Hepatocyte (in vitro differentiated cells): ENCODE data around the gene KBTBD13.

Experiments used
- CTCF ChIP-seq: fragments of 200-600 bp; sonication (generic); IDR thresholded peaks from 2 replicates; pipeline ENCODE4 v1.5.1; 2016; ENCODE audit warnings: antibody characterized with exemption, mild to moderate bottlenecking; ENCODE audit not compliant: poor library complexity
- EZH2 ChIP-seq: fragments of 200-600 bp; sonication (generic); IDR thresholded peaks from 2 replicates; pipeline ENCODE4 v1.6.1; 2016; ENCODE audit warnings: antibody characterized with exemption, mild to moderate bottlenecking, borderline replicate concordance
- EZH2phosphoT487 ChIP-seq: fragments of 200-600 bp; sonication (generic); IDR thresholded peaks from one replicate; pipeline ENCODE4 v1.6.1; 2018; ENCODE audit warnings: antibody characterized with exemption, mild to moderate bottlenecking, low read depth, moderate library complexity; ENCODE audit not compliant: unreplicated experiment, severe bottlenecking

- TF ChIP-seq EZH2phosphoT487 (no peak), CTCF (no peak), EZH2 (no peak)
Observed at GRCh38 chr15:65042776-65043327, 33.7 kb upstream of the KBTBD13 start.
